Heart left ventricle (tissue), 16 donors: Measurements from ENCODE around the gene PRX. TPM values are rescaled to one million over a fixed set of nuclear protein-coding genes. Genes with fewer than 3 reads are reported as not detected.

Experiments
- ATAC-seq, 4 donors: fragments of 200-7000 bp; cut with Tn5 transposase; one replicate each; pipeline ENCODE4 v1.9.1; 2020 to 2022; ENCODE audit warnings: moderate library complexity in 4 of 4, mild to moderate bottlenecking in 3 of 4, moderate number of reproducible peaks in 1 of 4
- DNase-seq, 5 donors: peaks; one replicate each; pipeline ENCODE4 v3.0.0-alpha.2; 2020
- H3K27ac ChIP-seq, 12 donors: fragments of 200-600 bp; sonication (generic) in 4 of 12; one replicate each; pipeline versions ENCODE4 v1.5.0 to v1.8.0; 2016 to 2022; ENCODE audit warnings: mild to moderate bottlenecking in 2 of 12
- H3K27me3 ChIP-seq, 9 donors: fragments of 200-600 bp; sonication (generic) in 2 of 9; one replicate each; pipeline versions ENCODE4 v1.5.1 to v1.8.0; 2016 to 2022; ENCODE audit warnings: mild to moderate bottlenecking in 3 of 9
- H3K36me3 ChIP-seq, 9 donors: fragments of 200-600 bp; sonication (generic) in 2 of 9; one replicate each; pipeline versions ENCODE4 v1.5.0 to v1.8.0; 2018 to 2022; ENCODE audit warnings: mild to moderate bottlenecking in 2 of 9
- H3K4me1 ChIP-seq, 12 donors: fragments of 200-600 bp; sonication (generic) in 4 of 12; one replicate each; pipeline versions ENCODE4 v1.5.0 to v1.8.0; 2016 to 2022; ENCODE audit warnings: mild to moderate bottlenecking in 3 of 12
- H3K4me3 ChIP-seq, 12 donors: fragments of 200-600 bp; sonication (generic) in 4 of 12; one replicate each; pipeline versions ENCODE4 v1.5.0 to v1.8.0; 2017 to 2022; ENCODE audit warnings: mild to moderate bottlenecking in 9 of 12, moderate library complexity in 4 of 12
- H3K9me3 ChIP-seq, 12 donors: fragments of 200-600 bp; sonication (generic) in 4 of 12; one replicate each; pipeline versions ENCODE4 v1.5.0 to v1.8.0; 2016 to 2022; ENCODE audit warnings: mild to moderate bottlenecking in 1 of 12
- POLR2A ChIP-seq, 2 donors: fragments of 450-650 bp; IDR thresholded peaks; one replicate each; pipeline ENCODE4 v1.6.1; 2017; ENCODE audit warnings: antibody characterized with exemption in 2 of 2, mild to moderate bottlenecking in 2 of 2, moderate library complexity in 2 of 2
- WGBS, 4 donors: extraction: QIAGEN DNeasy Blood & Tissue Kit in 2 of 4; methylation state at CpG; one replicate each; pipeline versions ENCODE4 v1.1.5 to v1.1.7; 2013 to 2018; 5-methylcytosine and 5-hydroxymethylcytosine counted together
- intact Hi-C, 10 donors: fragments of 100-400 bp; cut with DNase I; formaldehyde crosslinking; loops; one replicate each; pipeline versions ENCODE4 v1.11.1 to v1.14.2; 2022
- polyA plus RNA-seq, 2 donors: library from polyadenylated mRNA; stranded (reverse); fragments of 200-250 nt; gene quantifications; one replicate each; pipeline ENCODE4 v1.2.3, GENCODE V29; 2013
- total RNA-seq, 9 donors: library from RNA; depleted of rRNA in 2 of 9; stranded (reverse); fragments of >200 nt in 2 of 9; fragmentation: NEBNext Ultra II Directional in 3 of 9; extraction: Animal tissue kit (Norgen Biotek cat#: 25700) in 3 of 9; gene quantifications; one replicate each; pipeline versions ENCODE4 v1.1.0 to v1.2.4, GENCODE V29; 2016 to 2023
- TF ChIP-seq, protein P1 (sequence below), 12 donors: fragments of 200-600 bp; sonication (generic) in 4 of 12; IDR thresholded peaks; one replicate each; pipeline versions ENCODE4 v1.5.0 to v1.8.0; 2018 to 2022; ENCODE audit warnings: antibody characterized with exemption in 12 of 12, mild to moderate bottlenecking in 5 of 12
- donor health status: ischemic (EF 13 %, LVEDD 7.1; RV severe dilation, severe dysfunction).
- donor health status: healthy with polysubstance abuse.
- donor health status: DM: no; HTN: yes; CAD: no.
- donor health status: DM: no; HTN: no; CAD: no.
- donor health status: ischemic (EF 25% LVEDD 6.9; RV normal size, moderate dysfunction).
- donor health status: ischemic (EF 25% LVEDD 5.7; RV mildly dilated, moderate dysfunction).
- donor health status: healthy.
- donor health status: DM: yes; HTN: yes; CAD: no.
- donor health status: ischemic (EF 35%, LVEDD 5.7; RV mildly dilated, moderate dysfunction).
- donor health status: nonischemic (EF 11% LVEDD 7.7; RV severe dilation, severe dysfunction).
- donor health status: DM: yes; HTN: yes; CAD: no.
- donor health status: PGD.
- donor health status: ischemic (EF 29% LVEDD 5.4; RV normal size, mild dysfunction).
- donor health status: nonischemic (EF 23%, LVEDD 6.1; RV moderate dilation, normal function).

PRX gene
- total and polyA plus RNA-seq, 11 donors = 2.5 to 4.6 (median 3.1) TPM

DNA sequence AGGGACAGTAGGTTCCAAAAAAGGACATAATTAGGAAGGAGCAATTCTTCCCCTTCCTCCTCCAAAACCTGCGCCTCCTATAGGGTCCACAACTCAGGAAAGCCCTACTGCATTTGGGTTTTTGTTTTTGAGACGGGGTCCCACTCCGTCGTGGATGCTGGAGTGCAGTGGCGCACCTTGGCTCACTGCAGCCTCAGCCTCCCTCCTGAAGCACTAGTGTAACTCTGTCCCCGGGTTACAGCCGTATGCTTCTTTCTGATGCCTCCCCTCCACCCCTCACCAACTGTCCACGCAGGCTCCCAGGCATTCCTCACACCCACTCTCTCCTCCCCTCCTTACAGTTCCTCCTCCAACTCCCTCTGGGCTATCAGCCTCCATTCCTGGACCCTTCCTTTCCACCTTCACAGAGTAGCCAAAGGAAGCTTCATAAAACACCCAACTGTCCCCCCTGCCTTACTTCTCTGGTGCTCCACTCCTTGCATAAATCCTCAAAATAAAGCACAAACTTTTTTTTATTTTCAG lies 33.1 kb upstream of the PRX start:
- Histone ChIP-seq H3K4me1 (peaks cover 5 to 22% (median 19%) of the 10 kb centered on the region in 12 donors), H3K4me3 (no peak overlapping the region), H3K36me3 (peaks cover 0 to 53% (median 35%) of the 10 kb centered on the region in 9 donors), H3K9me3 (no peaks in the 10 kb centered on the region), H3K27me3 (no peaks in the 10 kb centered on the region), H3K27ac (no peak overlapping the region)
- WGBS, 4 donors = 79 to 88% (median 83%) methylated on average over 8 of the region's 8 CpGs
- DNase-seq (no peak), ATAC-seq (no peak)
- TF ChIP-seq POLR2A (IDR thresholded peaks at IDR 0.05) = no peak
- TF ChIP-seq, protein P1, sequence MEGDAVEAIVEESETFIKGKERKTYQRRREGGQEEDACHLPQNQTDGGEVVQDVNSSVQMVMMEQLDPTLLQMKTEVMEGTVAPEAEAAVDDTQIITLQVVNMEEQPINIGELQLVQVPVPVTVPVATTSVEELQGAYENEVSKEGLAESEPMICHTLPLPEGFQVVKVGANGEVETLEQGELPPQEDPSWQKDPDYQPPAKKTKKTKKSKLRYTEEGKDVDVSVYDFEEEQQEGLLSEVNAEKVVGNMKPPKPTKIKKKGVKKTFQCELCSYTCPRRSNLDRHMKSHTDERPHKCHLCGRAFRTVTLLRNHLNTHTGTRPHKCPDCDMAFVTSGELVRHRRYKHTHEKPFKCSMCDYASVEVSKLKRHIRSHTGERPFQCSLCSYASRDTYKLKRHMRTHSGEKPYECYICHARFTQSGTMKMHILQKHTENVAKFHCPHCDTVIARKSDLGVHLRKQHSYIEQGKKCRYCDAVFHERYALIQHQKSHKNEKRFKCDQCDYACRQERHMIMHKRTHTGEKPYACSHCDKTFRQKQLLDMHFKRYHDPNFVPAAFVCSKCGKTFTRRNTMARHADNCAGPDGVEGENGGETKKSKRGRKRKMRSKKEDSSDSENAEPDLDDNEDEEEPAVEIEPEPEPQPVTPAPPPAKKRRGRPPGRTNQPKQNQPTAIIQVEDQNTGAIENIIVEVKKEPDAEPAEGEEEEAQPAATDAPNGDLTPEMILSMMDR (IDR thresholded peaks at IDR 0.05) = no peak
- intact Hi-C loops = no loop called here

DNA sequence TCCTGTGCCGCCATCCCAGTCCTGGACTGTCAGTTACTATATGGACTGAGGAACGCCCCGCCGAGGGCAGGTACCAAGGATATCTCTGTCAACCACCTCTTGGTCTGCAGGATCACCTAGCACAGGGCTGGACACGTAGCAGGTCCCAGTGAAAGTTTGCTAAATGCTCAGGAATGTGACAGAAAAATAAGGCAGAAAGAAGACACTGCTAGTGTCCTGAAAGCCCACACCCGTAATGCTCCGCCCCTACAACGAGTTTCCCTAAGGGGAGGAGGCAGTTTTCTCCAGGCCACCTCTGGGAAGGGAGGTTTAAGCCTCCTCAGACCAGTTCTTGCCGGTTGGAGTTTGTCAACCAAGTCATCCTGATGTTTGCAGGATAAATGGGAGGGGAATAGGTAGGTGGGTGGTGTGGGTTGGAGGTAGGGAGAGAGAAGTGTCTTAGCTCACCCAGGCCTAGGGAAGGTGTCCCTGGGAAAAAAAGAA lies 32.6 kb upstream of the PRX start:
- no peak overlapping the region for H3K4me3 ChIP-seq
- no peak overlapping the region for H3K27ac ChIP-seq
- H3K4me1 ChIP-seq = peaks cover 5 to 26% (median 22%) of the 10 kb centered on the region in 12 donors
- no peaks in the 10 kb centered on the region for H3K27me3 ChIP-seq
- intact Hi-C loops = no loop called here
- no peak for TF ChIP-seq POLR2A (IDR thresholded peaks at IDR 0.05)
- TF ChIP-seq, protein P1 (IDR thresholded peaks at IDR 0.05) = no peak
- WGBS, 4 donors = 74 to 78% (median 77%) methylated on average over 9 of the region's 9 CpGs
- DNase-seq (no peak), ATAC-seq (no peak)
- peaks cover 0 to 53% (median 40%) of the 10 kb centered on the region in 9 donors for H3K36me3 ChIP-seq
- H3K9me3 ChIP-seq = no peaks in the 10 kb centered on the region

DNA sequence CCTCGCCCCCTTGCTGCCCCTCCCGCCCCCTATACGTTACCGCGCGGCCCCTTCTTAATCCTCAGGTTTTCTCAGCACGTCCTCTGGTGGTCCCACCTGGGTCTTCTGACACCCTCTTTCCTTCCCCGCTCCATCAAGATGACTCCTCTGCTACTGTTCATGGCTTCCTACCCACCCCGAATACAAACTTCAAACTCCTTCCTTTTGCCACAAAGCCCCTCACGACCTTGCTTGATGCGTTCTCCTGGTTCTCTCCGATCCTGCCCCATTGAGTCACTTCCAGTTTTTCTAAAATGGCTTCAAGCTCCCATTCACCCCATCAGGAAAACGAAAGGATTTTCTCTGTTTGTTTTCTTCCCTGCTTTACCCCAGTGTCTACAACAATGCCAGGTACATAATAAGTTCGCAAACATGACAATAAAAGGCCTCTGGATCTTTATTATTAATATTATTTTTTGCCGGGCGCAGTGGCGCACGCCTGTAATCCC lies 31.7 kb upstream of the PRX start:
- H3K9me3 ChIP-seq = no peaks in the 10 kb centered on the region
- H3K27me3 ChIP-seq = no peaks in the 10 kb centered on the region
- no peak for TF ChIP-seq POLR2A (IDR thresholded peaks at IDR 0.05)
- TF ChIP-seq, protein P1 (IDR thresholded peaks at IDR 0.05) = peak in 6 of 12 donors; percentile 1 to 34 (median 22)
- no peak for ATAC-seq
- DNase-seq = no peak
- peaks cover 0 to 58% (median 48%) of the 10 kb centered on the region in 9 donors for H3K36me3 ChIP-seq
- intact Hi-C loops = loop anchor here in 4 of 10 donors (1.0 to 5.0 kb wide), 4 partner anchors 20 to 98 kb away; partner anchors contain the start of genes BLVRB (in 2 of the 4), C19orf47 (in 1 of the 4), PLD3 (in 1 of the 4) and SERTAD1 (in 1 of the 4)
- peak overlapping the region; percentile 62 to 99 (median 90) for H3K4me3 ChIP-seq
- WGBS, 4 donors = 20 to 24% (median 20%) methylated on average over 18 of the region's 18 CpGs
- H3K27ac ChIP-seq = peak overlapping the region; percentile 89 to 100 (median 98)
- peaks cover 5 to 31% (median 23%) of the 10 kb centered on the region in 12 donors for H3K4me1 ChIP-seq
